Peyer's patch (tissue), 4 donors: ENCODE results near the gene PRDX2.

Experiments
- CTCF ChIP-seq, 6 experiments: fragments of 450-650 bp in 4 of 6; fragments of 200-600 bp in 2 of 6; sonication (generic) in 1 of 6; IDR thresholded peaks; one replicate each; pipeline ENCODE4 v1.5.1; 2017 to 2019; ENCODE audit warnings: antibody characterized with exemption in 6 of 6, mild to moderate bottlenecking in 3 of 6, moderate library complexity in 1 of 6
- POLR2A ChIP-seq, 2 donors: fragments of 450-650 bp; IDR thresholded peaks; one replicate each; pipeline ENCODE4 v1.5.1; 2017; ENCODE audit warnings: antibody characterized with exemption in 2 of 2, mild to moderate bottlenecking in 2 of 2, moderate library complexity in 2 of 2

- TF ChIP-seq CTCF (IDR thresholded peaks at IDR 0.05), result no peak
- peak; percentile 77 to 84 for TF ChIP-seq POLR2A (IDR thresholded peaks at IDR 0.05)
Measured at GRCh38 chr19:12774588-12775555, 26.7 kb downstream of the PRDX2 start, which contains the start of gene HOOK2.
